ENCODE results near the gene PADI2. TPM values are rescaled to one million over a fixed set of nuclear protein-coding genes. Genes with fewer than 3 reads are reported as not detected.

Gene PADI2
- total RNA-seq, 2 donors from 2014 or later = 1.00 to 1.6 TPM

- intact Hi-C loops (cut with DNase I) = loop anchor here (5.0 to 10.0 kb wide), 2 partner anchors 90 to 93 kb away; no protein-coding TSS in a partner anchor
Measured at GRCh38 chr1:17045150-17045549, 74.1 kb downstream of the PADI2 start.

GRCh38 chr1:17043676-17044075 lies 75.6 kb downstream of the PADI2 start:
- intact Hi-C loops (cut with DNase I) = loop anchor here in 1 of 2 donors (10.0 kb wide), 1 partner anchor 89 kb away; no protein-coding TSS in a partner anchor
- no peak for DNase-seq (ENCODE audit: low spot score)

More at GRCh38 chr1:17045150-17045549, 74.1 kb downstream of the PADI2 start:
- DNase-seq (ENCODE audit: low spot score) = no peak

GRCh38 chr1:17040135-17040534 lies 79.1 kb downstream of the PADI2 start:
- DNase-seq (ENCODE audit: low spot score) = no peak
- intact Hi-C loops (cut with DNase I) = loop anchor here in 1 of 2 donors (10.0 kb wide), 1 partner anchor 85 kb away; no protein-coding TSS in a partner anchor

GRCh38 chr1:17039522-17039921 lies 79.7 kb downstream of the PADI2 start:
- no peak for DNase-seq (ENCODE audit: low spot score)
- intact Hi-C loops (cut with DNase I) = no loop called here

- intact Hi-C loops (cut with DNase I) = no loop called here
- DNase-seq (ENCODE audit: low spot score) = peak; percentile 59
Measured at GRCh38 chr1:17033481-17033880, 85.8 kb downstream of the PADI2 start.

- no peak for DNase-seq (ENCODE audit: low spot score)
- intact Hi-C loops (cut with DNase I) = no loop called here
Measured at GRCh38 chr1:17032741-17033140, 86.5 kb downstream of the PADI2 start.

GRCh38 chr1:17031436-17031835 lies 87.8 kb downstream of the PADI2 start:
- DNase-seq (ENCODE audit: low spot score) = no peak
- intact Hi-C loops (cut with DNase I) = no loop called here

GRCh38 chr1:17030206-17030605 lies 89.0 kb downstream of the PADI2 start:
- intact Hi-C loops (cut with DNase I) = no loop called here
- DNase-seq (ENCODE audit: low spot score) = peak; percentile 12

GRCh38 chr1:17028662-17029188 lies 90.5 kb downstream of the PADI2 start:
- DNase-seq (ENCODE audit: low spot score) = peak; percentile 55
- intact Hi-C loops (cut with DNase I) = no loop called here

- DNase-seq (ENCODE audit: low spot score) = no peak
- intact Hi-C loops (cut with DNase I) = no loop called here
Measured at GRCh38 chr1:17027900-17028299, 91.4 kb downstream of the PADI2 start.

- peak; percentile 79 for DNase-seq (ENCODE audit: low spot score)
- intact Hi-C loops (cut with DNase I) = no loop called here
Measured at GRCh38 chr1:17027403-17027802, 91.8 kb downstream of the PADI2 start.

- intact Hi-C loops (cut with DNase I) = no loop called here
Measured at GRCh38 chr1:17024721-17025120, 94.5 kb downstream of the PADI2 start.

GRCh38 chr1:17023573-17023972 lies 95.7 kb downstream of the PADI2 start:
- peak; percentile 14 for DNase-seq (ENCODE audit: low spot score)
- intact Hi-C loops (cut with DNase I) = no loop called here

More at GRCh38 chr1:17024721-17025120, 94.5 kb downstream of the PADI2 start:
- DNase-seq (ENCODE audit: low spot score) = no peak

GRCh38 chr1:17023102-17023501 lies 96.1 kb downstream of the PADI2 start:
- intact Hi-C loops (cut with DNase I) = no loop called here
- DNase-seq (ENCODE audit: low spot score) = peak; percentile 22

- intact Hi-C loops (cut with DNase I) = no loop called here
- peak; percentile 47 for DNase-seq (ENCODE audit: low spot score)
Measured at GRCh38 chr1:17021896-17022295, 97.4 kb downstream of the PADI2 start.

GRCh38 chr1:17020502-17020901 lies 98.7 kb downstream of the PADI2 start:
- no peak for DNase-seq (ENCODE audit: low spot score)
- intact Hi-C loops (cut with DNase I) = no loop called here

- intact Hi-C loops (cut with DNase I) = no loop called here
- peak; percentile 17 for DNase-seq (ENCODE audit: low spot score)
Measured at GRCh38 chr1:17018849-17019248, 100.4 kb downstream of the PADI2 start.

GRCh38 chr1:17017435-17017834 lies 101.8 kb downstream of the PADI2 start:
- intact Hi-C loops (cut with DNase I) = no loop called here

More at GRCh38 chr1:17017435-17017834, 101.8 kb downstream of the PADI2 start:
- DNase-seq (ENCODE audit: low spot score) = peak; percentile 9
